Stimulated activated CD8-positive, alpha-beta memory T cell treated with anti-CD3 and anti-CD28 coated beads, Interleukin-15, amount 100 ng/mL, for 24 hours (primary cell): ENCODE measurements around the gene COX14.
"Not testable (repeated sequence)": the region's sequence is repeated elsewhere in the genome, so short reads cannot be mapped to it uniquely, and the experiment has no call there.

ENCODE experiments used
- DNase-seq: peaks from one replicate; pipeline ENCODE4 v3.0.0-alpha.2; 2020; ENCODE audit warnings: low read depth

COX14 gene

DNA sequence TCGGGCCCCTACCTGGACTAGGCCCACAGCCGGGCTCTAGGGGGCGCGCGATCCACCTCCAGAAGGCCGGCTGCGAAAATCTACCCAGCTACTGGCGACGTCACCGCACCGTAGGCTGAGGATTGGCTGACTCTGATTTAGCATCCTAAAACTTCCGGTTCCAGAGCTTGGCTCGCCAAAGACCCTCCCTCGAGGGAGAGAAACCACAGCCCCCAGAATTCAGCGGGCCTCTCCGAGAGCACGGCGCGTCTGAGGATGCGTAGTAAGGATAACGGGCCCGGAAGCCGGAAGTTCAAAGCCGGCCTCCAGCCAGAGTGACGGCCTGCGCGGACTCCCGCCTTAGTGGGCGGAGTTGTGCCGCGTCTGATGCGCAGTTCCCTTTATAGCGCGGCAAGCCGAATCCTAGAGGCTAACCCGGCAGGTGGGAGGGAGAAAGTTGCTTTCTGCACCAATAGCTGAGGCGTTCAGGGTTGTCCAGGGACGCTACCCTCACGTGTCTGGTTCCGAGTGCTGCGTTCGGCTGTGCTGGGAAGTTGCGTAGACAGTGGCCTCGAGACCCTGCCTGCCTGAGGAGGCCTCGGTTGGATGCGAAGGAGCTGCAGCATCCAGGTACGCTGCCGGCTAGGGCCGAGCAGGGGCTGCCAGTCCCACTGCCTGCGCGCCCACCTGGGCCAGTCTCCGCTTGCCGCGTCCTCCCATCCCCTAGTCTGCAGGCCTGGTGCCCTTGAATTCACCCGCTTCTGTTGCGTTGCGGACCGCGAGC lies at the start of gene COX14:
Gene COX14, plus strand, starts transcription at position 544 of the 763 bp plus-strand sequence. CDS start 7,808 bp downstream, outside the sequence.
- DNase-seq, result peak; percentile 97

DNA sequence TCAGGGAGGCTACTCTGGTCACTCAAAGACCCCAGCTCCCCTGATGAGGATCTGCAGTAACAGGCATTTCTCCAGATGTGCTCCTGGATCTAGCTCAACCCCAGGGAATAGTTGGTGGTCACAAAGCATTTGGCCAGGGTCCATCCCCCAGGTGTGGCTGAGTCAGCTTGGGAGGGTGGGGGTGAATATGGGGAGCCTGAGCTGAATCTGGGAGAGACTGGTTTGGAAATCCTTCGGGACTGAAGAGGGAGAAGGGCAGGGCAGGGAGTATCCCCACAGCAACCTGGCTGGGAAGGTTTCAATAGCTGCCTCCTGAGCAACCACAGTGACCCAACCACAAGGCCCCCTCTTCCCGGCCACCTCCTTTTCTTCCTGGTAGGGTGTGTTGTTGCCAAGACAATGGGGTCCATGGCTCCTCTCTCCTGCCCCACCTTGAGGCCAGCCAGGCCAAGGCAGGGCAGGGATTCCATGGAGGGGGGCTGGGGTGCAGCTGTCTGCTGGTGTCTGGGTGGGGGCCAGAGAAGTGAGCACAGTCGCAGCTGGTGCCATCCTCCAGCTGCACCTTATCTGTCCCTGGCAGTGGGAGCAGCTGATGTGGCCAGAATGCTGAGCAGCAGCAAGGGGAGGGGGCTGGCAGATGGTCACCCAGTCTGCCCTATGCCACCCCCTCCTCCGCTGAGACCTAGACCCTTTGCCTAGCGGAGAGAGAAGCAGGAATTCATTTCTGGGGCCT lies 49.1 kb upstream of the COX14 start:
- DNase-seq, result no peak

DNA sequence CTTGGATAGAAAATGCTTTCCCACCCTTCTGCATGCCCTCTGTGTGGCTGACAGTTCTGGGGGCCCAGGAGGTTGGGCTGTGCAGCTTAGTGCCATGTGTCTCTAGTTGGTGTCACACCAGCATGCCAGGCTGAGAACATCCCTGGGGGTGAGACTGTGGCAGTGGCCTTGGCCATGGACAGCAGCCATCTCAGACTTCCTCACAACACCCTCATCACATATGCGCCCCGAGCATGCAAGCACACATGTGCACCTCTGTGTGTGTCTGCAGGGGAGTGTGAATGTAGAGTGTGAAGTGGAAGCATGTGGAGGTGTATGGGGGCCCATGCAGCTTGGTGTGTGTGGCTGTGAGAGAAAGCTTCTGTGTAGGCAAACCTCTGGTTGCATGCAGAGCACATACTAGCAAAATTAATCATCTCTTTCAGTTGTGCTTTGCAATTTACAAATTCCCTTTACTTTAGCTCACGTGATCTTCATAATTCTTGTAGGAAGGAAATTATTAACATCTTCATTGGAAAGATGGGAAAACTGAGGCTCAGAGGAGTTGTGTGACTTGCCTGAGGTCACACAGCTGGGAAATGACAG lies 46.2 kb upstream of the COX14 start:
- DNase-seq, result no peak

DNA sequence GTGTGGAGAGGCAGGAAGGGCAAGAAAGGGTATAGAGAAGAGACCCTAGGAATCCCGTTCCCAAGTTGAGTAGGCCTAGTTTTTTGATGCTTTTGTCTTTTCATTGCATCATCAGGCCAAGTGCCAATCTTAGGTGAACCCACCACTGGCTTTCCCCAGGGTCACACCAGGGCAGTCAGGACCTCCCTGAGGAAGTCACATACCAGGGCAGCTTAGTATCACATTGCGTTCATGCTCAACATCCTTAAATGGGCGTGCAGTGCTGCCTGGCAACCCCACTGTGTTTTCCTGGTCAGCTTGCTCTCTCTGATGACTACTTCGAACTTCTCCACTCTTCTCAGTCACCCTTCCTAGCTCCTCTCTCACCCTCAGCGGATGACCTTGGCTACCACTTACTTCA lies 45.6 kb upstream of the COX14 start:
- DNase-seq, result no peak

DNA sequence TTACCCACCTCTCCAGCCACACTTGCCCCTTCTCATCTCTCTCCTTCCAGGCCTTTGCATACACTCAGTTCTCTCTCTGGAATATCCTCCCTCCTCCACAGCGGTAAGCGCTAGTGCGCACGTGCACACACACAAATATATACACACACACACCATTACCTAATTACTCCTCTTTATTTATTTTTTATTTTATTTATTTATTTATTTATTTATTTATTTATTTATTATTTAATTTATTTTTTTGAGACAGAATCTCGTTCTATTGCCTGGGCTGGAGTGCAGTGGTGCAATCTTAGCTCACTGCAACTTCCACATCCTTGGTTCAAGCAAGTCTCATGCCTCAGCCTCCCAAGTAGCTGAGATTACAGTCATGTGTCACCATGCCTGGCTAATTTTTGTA lies 43.0 kb upstream of the COX14 start:
- no peak for DNase-seq

DNA sequence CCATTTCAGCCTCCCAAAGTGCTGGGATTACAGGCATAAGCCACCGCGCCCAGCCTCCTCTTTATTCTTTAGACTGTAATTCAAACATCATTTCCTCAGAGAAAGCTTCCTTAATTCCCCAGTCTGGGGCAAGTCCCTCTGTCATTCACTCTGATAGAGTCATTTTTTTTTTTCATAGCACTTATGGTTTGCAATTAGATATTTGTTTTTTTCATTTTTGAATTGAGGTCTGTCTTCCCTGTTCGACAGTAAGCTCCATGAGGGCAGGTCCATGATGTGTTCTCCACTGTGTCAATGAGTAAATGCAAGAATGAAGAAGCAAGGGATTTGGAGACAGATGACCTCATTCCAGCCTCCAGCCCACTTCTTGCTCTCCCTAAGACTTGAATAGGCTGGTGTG lies 42.5 kb upstream of the COX14 start:
- no peak for DNase-seq

DNA sequence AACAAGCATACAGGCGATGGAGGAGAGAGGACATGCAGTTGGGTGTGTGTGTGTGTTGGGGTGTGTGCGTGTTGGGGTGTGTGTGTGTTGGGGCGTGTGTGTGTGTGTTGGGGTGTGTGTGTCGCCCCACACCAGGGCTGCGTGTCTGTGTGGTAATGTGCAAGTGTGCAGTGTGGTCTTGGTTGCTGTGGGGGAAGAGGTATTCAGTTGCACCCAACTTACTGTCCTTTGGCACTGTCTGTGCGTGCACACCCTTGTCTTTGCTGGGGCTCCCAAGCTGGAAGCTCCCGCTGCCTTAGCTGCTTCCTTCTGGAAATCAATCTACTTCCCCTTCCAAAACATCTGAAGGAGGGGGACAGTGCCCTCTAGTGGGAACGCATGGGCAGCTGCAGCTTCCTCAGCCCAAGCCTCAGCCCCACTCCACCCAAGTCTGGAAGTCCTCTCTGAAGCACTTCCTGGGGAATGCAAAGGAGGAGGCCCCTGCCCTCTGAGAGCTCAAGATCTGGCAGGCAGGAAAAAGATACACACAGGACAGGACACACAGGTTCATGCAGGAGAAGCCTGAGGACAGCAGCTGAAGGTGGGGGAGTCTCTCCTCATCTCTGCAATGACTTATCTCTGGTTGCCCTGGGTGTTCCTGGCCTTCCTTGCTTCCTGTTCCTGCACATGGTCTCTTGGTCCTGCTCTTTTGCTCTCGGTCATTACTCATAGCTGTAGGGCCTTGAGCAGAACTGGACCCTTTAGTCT lies 41.5 kb upstream of the COX14 start:
- DNase-seq, result peak; percentile 34

DNA sequence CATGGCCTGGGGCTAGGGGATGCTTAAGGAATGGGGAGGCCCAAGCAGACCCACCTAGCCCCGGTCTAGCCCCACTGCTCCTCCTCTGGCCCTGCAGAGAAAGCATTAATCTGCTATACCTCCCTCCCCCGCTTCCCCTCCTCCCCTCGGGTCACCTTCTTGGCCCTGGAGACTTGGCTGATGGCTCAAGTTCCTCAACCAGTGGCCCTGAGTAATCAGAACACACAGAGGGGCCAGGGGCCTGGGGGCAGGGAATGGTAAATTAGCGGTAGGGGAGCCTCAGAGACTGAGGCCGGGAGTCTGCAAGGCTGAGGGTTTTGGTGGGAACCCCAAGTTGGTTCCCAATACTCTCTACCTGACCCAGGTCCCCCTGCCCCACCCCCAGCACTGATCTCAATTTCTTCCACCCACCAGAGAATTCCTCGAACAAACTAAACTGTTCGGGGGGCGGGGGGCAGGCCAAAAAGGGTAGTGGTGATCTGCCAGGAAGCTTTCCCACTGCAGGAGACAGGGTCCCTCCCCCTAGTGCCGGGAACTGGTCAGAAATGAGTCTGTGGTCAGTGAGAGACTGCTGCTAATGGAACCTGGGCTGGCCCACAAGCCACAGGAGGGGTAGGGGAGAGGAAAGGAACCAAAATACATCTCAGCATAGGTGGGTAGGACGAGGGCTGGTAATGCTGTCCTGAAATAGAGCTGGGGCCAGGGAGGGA lies 39.7 kb upstream of the COX14 start:
- no peak for DNase-seq

DNA sequence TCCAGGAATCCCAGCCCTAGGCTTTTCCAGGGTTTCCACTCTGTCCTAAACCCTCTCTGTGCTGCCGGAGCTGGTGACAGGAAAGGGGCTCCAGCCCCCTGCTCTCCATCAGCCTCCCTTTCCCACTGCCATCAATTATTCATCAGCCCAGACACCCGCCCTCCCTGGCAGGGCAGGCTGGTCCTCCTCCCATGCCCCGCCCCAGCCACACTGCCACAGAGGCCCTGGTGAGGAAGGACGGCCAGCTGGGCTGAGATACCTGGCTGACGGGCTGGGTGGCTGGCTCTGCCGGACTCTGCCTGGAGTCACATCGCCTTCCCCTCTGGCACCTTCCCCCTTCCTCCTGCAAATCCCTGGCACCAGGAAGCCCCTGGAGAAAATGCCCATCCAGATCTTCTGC lies 38.8 kb upstream of the COX14 start:
- DNase-seq, result no peak

DNA sequence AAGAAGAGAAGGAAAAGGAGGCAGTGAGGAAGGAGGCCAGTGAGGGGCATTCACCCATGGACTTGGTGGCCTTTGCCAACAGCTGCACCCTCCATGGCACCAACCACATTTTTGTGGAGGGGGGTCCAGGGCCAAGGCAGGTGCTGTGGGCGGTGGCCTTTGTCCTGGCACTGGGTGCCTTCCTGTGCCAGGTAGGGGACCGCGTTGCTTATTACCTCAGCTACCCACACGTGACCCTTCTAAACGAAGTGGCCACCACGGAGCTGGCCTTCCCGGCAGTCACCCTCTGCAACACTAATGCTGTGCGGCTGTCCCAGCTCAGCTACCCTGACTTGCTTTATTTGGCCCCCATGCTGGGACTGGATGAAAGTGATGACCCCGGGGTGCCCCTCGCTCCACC lies 38.3 kb upstream of the COX14 start:
- no peak for DNase-seq

DNA sequence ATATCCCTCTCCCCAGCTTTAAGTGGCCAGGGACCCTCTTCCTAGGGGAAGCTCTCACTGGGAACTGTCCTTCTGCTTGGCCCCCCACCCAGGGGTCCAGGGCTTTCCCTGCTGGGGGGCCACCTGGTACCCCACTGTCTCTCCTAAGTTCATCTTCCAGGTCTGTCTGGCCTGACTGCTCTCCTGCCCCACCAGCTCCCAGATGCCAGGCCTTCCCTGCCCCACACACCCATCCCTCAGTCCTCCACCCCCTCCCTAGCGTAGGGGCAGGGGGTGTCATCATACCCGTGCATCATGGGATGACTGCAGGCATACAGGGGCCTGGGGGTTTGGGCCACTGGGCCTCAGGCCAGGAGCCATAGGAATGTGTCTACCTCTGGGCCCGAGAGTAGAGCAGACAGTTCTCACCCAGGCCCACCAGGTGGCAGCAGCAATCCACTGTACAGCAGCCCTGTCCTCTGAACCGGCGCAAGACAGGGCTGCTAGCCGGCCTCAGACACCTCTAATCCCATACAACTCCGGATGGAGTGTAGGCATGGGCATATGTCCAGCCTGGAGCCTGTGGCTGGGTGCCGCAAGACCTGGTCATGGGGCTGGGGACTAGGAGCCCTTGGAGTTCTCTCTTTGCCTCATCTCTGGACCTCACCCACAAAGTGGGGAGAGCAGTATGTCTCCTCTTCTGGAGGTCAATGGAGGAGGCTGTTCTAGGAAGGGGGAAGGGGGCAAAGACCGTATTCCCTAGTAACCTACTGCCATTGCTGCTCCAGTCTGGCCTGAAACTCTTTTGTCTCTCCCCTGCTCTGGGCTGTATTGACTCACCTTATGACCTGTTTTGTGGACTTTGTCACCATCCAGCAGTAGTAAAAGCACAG lies 36.9 kb upstream of the COX14 start:
- peak; percentile 57 for DNase-seq

DNA sequence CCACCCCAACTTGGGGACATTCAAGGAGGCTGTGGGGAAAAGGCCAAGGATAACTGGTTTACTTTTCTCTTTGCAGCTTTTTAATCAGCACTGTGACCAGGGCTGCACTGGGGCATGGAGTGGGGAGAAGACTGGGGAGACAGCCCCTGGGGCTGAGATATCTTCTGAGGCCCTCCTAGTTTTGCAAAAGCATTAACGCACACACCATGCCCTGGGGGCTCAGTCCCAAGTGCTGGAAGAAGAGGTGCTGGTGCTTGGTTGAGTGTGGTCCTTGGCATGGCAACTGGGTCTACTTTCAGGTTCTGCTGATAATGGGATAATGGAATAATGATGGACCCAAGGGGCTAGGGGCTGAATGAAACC lies 36.2 kb upstream of the COX14 start:
- DNase-seq, result no peak

DNA sequence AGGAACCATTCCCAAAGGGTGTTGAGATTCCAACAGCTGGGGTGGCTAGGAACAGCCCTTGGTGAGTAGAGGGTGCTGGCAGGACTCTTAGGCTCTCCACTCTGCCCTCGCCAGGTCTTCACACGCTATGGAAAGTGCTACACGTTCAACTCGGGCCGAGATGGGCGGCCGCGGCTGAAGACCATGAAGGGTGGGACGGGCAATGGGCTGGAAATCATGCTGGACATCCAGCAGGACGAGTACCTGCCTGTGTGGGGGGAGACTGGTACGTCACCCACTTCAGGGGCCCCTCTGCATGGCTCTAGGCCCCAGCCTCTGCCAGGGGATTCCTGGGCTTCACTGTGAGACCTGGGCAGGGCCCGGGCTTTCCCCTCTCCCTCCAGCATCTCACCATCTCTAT lies 34.9 kb upstream of the COX14 start:
- no peak for DNase-seq

DNA sequence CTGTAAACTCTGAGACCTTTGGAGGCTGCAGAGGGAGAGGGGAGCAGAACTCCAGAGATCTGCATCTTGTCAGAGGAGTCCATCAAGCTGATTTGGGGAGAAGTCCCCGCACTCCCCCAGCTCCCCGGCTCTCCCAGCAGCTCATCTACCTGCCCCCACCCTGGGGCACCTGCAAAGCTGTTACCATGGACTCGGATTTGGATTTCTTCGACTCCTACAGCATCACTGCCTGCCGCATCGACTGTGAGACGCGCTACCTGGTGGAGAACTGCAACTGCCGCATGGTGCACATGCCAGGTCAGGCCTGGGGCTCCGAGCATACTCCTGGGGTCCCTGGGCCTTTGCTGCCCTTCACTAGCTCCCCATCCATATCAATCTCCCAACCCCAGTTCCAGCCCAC lies 33.8 kb upstream of the COX14 start:
- no peak for DNase-seq

DNA sequence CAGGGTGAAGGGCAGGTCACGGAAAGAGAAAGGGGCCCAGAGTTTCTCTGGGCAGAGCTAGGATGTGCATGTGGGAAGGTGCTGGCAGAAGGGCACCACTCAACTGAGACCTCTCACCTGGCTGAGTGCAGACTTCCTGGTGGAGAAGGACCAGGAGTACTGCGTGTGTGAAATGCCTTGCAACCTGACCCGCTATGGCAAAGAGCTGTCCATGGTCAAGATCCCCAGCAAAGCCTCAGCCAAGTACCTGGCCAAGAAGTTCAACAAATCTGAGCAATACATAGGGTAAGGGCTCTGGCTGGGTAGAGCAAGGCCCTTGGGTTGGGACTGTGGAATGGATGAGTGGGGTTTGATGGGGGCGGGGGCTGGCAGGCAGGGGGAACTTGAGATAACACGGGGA lies 32.3 kb upstream of the COX14 start:
- DNase-seq, result no peak

DNA sequence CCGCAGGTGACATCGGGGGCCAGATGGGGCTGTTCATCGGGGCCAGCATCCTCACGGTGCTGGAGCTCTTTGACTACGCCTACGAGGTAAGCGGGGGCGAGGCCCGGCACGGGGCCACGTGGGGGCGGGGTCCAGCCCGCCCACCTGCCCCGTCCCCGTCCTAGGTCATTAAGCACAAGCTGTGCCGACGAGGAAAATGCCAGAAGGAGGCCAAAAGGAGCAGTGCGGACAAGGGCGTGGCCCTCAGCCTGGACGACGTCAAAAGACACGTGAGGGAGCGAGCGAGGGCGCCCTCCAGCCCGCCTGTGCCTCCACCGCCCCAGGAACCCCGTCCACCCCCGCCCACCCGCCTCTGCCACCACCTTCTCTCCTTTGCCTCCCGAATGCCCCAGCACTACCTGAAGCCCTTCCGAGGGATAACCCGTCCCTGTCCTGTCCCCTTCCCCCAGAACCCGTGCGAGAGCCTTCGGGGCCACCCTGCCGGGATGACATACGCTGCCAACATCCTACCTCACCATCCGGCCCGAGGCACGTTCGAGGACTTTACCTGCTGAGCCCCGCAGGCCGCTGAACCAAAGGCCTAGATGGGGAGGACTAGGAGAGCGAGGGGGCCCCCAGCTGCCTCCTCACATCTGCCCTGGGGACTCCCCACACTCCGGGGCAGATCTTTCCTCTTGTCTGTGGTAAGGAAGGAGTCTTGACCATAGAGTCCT lies 30.8 kb upstream of the COX14 start:
- no peak for DNase-seq

DNA sequence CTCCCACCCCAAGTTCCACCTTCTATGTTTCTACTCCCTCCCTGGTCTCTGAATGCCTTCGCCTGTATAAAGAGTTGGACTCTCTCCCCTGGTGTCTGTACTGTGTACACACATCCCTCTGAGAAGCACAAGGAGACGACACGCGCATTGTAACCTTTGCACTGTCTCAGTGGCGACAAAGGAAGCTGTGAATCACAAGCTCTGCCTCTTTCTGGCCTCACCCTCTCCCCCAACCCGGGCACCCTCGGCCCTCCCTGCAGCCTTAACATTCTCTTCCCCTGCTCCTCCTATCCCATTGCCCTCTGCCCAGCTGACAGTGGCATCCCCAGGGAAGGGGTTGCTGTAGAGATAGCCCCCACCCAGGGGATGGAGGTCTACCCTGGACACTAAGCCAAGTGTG lies 29.4 kb upstream of the COX14 start:
- no peak for DNase-seq

DNA sequence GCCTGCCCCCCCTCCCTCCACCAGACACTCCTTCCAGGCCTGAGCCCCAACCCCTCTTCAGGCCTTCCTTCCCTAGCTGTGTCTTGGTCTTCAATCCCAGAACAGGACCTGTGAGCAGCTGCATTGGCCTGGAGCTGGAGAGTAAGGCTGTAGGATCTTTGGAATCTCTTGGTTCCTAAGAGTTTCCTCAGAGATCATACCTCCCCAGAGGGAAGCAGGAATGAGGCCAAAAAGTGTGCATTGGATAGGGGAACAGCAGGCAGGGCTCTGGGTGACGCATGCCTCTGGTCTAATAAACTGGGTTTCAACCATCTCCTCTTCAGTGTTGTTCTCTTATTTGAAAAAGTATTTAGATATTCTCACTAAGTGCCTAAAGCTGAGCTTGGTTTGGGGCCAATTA lies 28.7 kb upstream of the COX14 start:
- no peak for DNase-seq

DNA sequence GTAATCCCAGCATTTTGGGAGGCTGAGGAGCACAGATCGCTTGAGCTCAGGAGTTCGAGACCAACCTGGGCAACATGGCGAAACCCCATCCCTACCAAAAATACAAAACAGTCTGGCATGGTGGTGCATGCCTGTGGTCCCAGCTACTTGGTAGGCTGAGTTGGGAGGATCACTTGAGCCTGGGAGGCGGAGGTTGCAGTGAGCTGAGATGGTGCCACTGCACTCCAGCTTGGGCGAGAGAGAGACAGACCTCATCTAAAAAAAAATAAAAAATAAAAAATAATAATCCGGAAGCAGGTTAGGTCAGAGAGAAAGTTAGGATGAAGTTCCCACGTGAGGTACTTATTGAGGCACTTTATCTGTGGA lies 27.6 kb upstream of the COX14 start:
- DNase-seq, result not testable (repeated sequence)
